Panc1 (cell line): ENCODE data around the gene CD300LG. TPM values are rescaled to one million over a fixed set of nuclear protein-coding genes. Genes with fewer than 3 reads are reported as not detected.

ENCODE experiments used
- ATAC-seq: fragments of 200-7000 bp; cut with Tn5 transposase; 2 replicates; pipeline ENCODE4 v1.9.1; 2020; ENCODE audit warnings: mild to moderate bottlenecking, moderate library complexity
- BruUV-seq: library from RNA; stranded (reverse); fragments of 400-500 nt; replicated peaks from 2 replicates; lab custom pipeline; 2021; lab: Mats Ljungman, UMichigan
- CTCF ChIA-PET: fragments of 300-600 bp; sonication (Branson Sonifier 250); formaldehyde crosslinking; loops from one replicate; lab custom pipeline; 2022; ENCODE audit warnings: antibody characterized with exemption; lab: Charles Lee
- POLR2A ChIA-PET: fragments of 300-600 bp; sonication (Branson Sonifier 250); formaldehyde crosslinking; loops from one replicate; lab custom pipeline; 2022; ENCODE audit warnings: antibody characterized with exemption; lab: Charles Lee
- DNase-seq: peaks from one replicate; pipeline ENCODE4 v3.0.0-alpha.2; 2010; ENCODE audit warnings: low read depth, low spot score
- H3K27ac ChIP-seq: 2 replicates; pipeline ENCODE4 v1.5.1; 2011; ENCODE audit warnings: mild to moderate bottlenecking, low read length, inconsistent platforms
- H3K27me3 ChIP-seq: fragments of 200-500 bp; sonication (Bioruptor generic); 2 replicates; pipeline ENCODE4 v1.6.0; 2014; ENCODE audit warnings: low read length, inconsistent platforms; ENCODE audit not compliant: control insufficient read depth, insufficient read depth
- H3K36me3 ChIP-seq: fragments of 200-500 bp; sonication (Bioruptor generic); 2 replicates; pipeline ENCODE4 v1.5.1; 2014; ENCODE audit warnings: inconsistent platforms, mild to moderate bottlenecking, low read length, moderate library complexity; ENCODE audit not compliant: control insufficient read depth, insufficient read depth
- H3K4me1 ChIP-seq: 2 replicates; pipeline ENCODE4 v1.5.1; 2011; ENCODE audit warnings: inconsistent platforms, mild to moderate bottlenecking, low read length, moderate library complexity; ENCODE audit not compliant: control insufficient read depth, insufficient read depth
- H3K4me3 ChIP-seq, 2 experiments: 2 replicates each; pipeline ENCODE4 v1.5.1; 2011 to 2012; ENCODE audit warnings: low read depth in 2 of 2, low read length in 2 of 2, mild to moderate bottlenecking in 2 of 2, inconsistent platforms in 1 of 2, moderate library complexity in 1 of 2
- H3K9me3 ChIP-seq: fragments of 200-500 bp; sonication (Bioruptor generic); 2 replicates; pipeline ENCODE4 v1.5.1; 2014; ENCODE audit warnings: low read depth, mild to moderate bottlenecking, inconsistent platforms, low read length, moderate library complexity; ENCODE audit not compliant: control insufficient read depth, insufficient read depth
- CTCF ChIP-seq: fragments of 450-650 bp; IDR thresholded peaks from 2 replicates; pipeline ENCODE4 v1.5.1; 2017; ENCODE audit warnings: mild to moderate bottlenecking
- POLR2AphosphoS5 ChIP-seq: IDR thresholded peaks from 2 replicates; pipeline ENCODE4 v1.6.1; 2012; ENCODE audit warnings: mild to moderate bottlenecking, low read depth, low read length, moderate library complexity
- REST ChIP-seq, 2 experiments: IDR thresholded peaks; 2 replicates each; pipeline ENCODE4 v1.6.1; 2011 to 2012; ENCODE audit warnings: low read depth in 2 of 2, control low read depth in 1 of 2, low read length in 1 of 2, mild to moderate bottlenecking in 1 of 2, moderate library complexity in 1 of 2; ENCODE audit not compliant: insufficient read depth in 1 of 2
- SIN3A ChIP-seq: IDR thresholded peaks from 2 replicates; pipeline ENCODE4 v1.6.1; 2012; ENCODE audit warnings: low read depth, mild to moderate bottlenecking, low read length, moderate library complexity, borderline replicate concordance; ENCODE audit not compliant: insufficient read depth
- TCF7L2 ChIP-seq: IDR thresholded peaks from 2 replicates; pipeline ENCODE4 v1.6.1; 2011; ENCODE audit warnings: mild to moderate bottlenecking, low read depth, low read length, inconsistent platforms
- in situ Hi-C: cut with HindIII; loops from 2 replicates; pipeline ENCODE4 v1.10.0; 2016; ENCODE audit warnings: low sequenced_read_pairs, low pct_unique_long_range_greater_than_20kb
- intact Hi-C: fragments of 100-400 bp; cut with micrococcal nuclease; formaldehyde crosslinking; loops from one replicate; pipeline ENCODE4 v1.10.0; 2022; ENCODE audit not compliant: unreplicated experiment
- total RNA-seq: library from RNA; stranded (reverse); gene quantifications from one replicate; pipeline ENCODE4 v1.2.1, GENCODE V29; 2021; ENCODE audit not compliant: unreplicated experiment

CD300LG gene
- total RNA-seq, 1 experiment from 2014 or later: not detected

GRCh38 chr17:43906951-43907424 lies 60.0 kb downstream of the CD300LG start:
- Histone ChIP-seq H3K27ac (no peak overlapping the region), H3K4me3 (peak overlapping the region; percentile 16 to 34; a peak in 2 of 4 replicates), H3K27me3 (peaks cover 3% of the 10 kb centered on the region; the same call in 1 of the 2 replicates), H3K9me3 (no peaks in the 10 kb centered on the region), H3K36me3 (no peaks in the 10 kb centered on the region; the same call in 1 of the 2 replicates), H3K4me1 (peaks cover 8% of the 10 kb centered on the region)
- intact Hi-C loops (no loop called here), in situ Hi-C loops (no loop called here)
- BruUV-seq: no TSS peak
- no peak for DNase-seq
- ChIA-PET POLR2A (no interaction called here), CTCF (no interaction called here)
- no peak for ATAC-seq
- TF ChIP-seq TCF7L2 (no peak), SIN3A (no peak), CTCF (no peak), POLR2AphosphoS5 (no peak), REST (IDR thresholded peaks at IDR 0.05; ENCODE audit: insufficient read depth in 1 of 2, low read depth in 2 of 2, low read length in 1 of 2) (no peak)

- intact Hi-C loops: no loop called here
- DNase-seq: no peak
Measured at GRCh38 chr17:43907425-43907981, 60.5 kb downstream of the CD300LG start, which contains the start of gene MPP2. TSS of gene MPP2 (minus strand) at chr17:43907536. CDS start at chr17:43904460, 3,076 bp downstream.

More at GRCh38 chr17:43907425-43907981, 60.5 kb downstream of the CD300LG start, which contains the start of gene MPP2:
- in situ Hi-C loops: no loop called here
- Histone ChIP-seq H3K4me1 (peaks cover 8% of the 10 kb centered on the region), H3K9me3 (no peaks in the 10 kb centered on the region), H3K36me3 (no peaks in the 10 kb centered on the region; the same call in 1 of the 2 replicates), H3K4me3 (peak within 1 kb of the TSS; percentile 30 to 34; a peak in 3 of 4 replicates), H3K27me3 (peaks cover 3% of the 10 kb centered on the region; the same call in 1 of the 2 replicates), H3K27ac (no peak within 1 kb of the TSS)
- ChIA-PET CTCF (no interaction called here), POLR2A (no interaction called here)
- ATAC-seq: peak; percentile 50
- BruUV-seq: no TSS peak
- TF ChIP-seq SIN3A (no peak), CTCF (no peak), POLR2AphosphoS5 (no peak), TCF7L2 (no peak), REST (IDR thresholded peaks at IDR 0.05; ENCODE audit: insufficient read depth in 1 of 2, low read depth in 2 of 2, low read length in 1 of 2) (no peak)
